Gastrocnemius medialis (tissue), 4 donors: ENCODE measurements around the gene ATP6V0A1.

Experiments used
- POLR2A ChIP-seq, 2 donors: fragments of 450-650 bp; IDR thresholded peaks; one replicate each; pipeline ENCODE4 v1.6.1; 2017; ENCODE audit warnings: antibody characterized with exemption in 2 of 2, mild to moderate bottlenecking in 2 of 2, moderate library complexity in 2 of 2
- TF ChIP-seq, protein P1 (sequence below), 5 experiments: fragments of 450-650 bp in 3 of 5; fragments of 200-600 bp in 2 of 5; sonication (generic) in 2 of 5; IDR thresholded peaks in 4 of 5; conservative IDR thresholded peaks in 1 of 5; 1 replicate in 4 of 5; 2 replicates in 1 of 5; pipeline ENCODE4 v1.5.1; 2016 to 2019; ENCODE audit warnings: antibody characterized with exemption in 5 of 5, mild to moderate bottlenecking in 3 of 5, moderate library complexity in 3 of 5

DNA sequence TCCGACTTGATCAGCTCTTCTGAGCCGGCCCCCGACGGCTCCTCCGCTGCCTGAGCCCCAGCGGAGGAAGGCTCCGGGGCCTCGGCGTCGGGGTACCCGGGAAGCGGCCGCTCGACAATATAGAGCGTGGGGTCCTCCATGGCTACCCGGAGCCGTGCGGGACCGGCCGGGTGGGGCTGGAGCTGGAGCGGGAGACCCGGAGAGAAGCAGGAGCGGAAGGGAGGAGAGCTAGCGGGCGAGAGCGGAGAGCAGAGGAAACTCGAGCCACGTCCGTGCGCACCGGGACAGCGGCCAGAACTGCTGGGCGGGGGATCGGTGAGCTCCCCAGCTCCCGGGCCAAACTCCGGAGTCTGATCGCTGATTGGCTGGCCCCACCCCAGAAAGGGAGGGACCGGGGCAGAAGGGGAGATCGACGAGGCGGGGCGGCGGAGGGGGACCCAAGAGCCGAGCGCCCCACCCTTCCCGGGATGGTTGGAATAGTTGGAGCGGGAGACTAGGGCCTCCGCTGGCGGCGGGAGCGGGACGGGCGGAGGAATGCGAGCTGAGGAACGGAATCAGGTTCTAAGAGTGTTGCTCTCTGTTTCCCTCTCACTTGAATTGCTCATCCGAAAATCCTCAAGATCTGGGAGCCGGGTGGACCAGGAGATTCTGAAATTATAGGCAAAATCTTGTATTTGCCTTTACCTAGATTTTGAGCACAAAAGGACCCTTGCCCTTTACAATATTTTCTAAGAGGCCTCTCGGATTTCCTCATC lies 35.5 kb upstream of the ATP6V0A1 start, which contains the start of gene CAVIN1:
- TF ChIP-seq, protein P1, sequence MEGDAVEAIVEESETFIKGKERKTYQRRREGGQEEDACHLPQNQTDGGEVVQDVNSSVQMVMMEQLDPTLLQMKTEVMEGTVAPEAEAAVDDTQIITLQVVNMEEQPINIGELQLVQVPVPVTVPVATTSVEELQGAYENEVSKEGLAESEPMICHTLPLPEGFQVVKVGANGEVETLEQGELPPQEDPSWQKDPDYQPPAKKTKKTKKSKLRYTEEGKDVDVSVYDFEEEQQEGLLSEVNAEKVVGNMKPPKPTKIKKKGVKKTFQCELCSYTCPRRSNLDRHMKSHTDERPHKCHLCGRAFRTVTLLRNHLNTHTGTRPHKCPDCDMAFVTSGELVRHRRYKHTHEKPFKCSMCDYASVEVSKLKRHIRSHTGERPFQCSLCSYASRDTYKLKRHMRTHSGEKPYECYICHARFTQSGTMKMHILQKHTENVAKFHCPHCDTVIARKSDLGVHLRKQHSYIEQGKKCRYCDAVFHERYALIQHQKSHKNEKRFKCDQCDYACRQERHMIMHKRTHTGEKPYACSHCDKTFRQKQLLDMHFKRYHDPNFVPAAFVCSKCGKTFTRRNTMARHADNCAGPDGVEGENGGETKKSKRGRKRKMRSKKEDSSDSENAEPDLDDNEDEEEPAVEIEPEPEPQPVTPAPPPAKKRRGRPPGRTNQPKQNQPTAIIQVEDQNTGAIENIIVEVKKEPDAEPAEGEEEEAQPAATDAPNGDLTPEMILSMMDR (IDR thresholded peaks at IDR 0.05 in 4 of 5, conservative IDR thresholded peaks at IDR 0.05 in 1 of 5): peak in 1 of 5 experiments; percentile 8
- peak; percentile 92 to 95 for TF ChIP-seq POLR2A (IDR thresholded peaks at IDR 0.05)
